CD14-positive monocyte (primary cell): ENCODE data around the gene HES7. TPM values are rescaled to one million over a fixed set of nuclear protein-coding genes. Genes with fewer than 3 reads are reported as not detected.
"Not testable (repeated sequence)": the region's sequence is repeated elsewhere in the genome, so short reads cannot be mapped to it uniquely, and the experiment has no call there.

Source experiments
- DNase-seq, 3 donors: peaks; one replicate each; pipeline ENCODE4 v3.0.0-alpha.2; 2011 to 2022
- H2AFZ ChIP-seq: 2 replicates; pipeline ENCODE4 v1.6.0; 2012; ENCODE audit warnings: mild to moderate bottlenecking, low read depth, low read length, inconsistent platforms; ENCODE audit not compliant: insufficient read depth, poor library complexity, severe bottlenecking
- H3K27ac ChIP-seq, 2 donors: 1 replicate in 1 of 2; 2 replicates in 1 of 2; pipeline ENCODE4 v1.5.1; 2012 to 2013; ENCODE audit warnings: low read length in 2 of 2, control low read depth in 1 of 2, inconsistent platforms in 1 of 2, low read depth in 1 of 2, mild to moderate bottlenecking in 1 of 2
- H3K27me3 ChIP-seq, 2 donors: one replicate each; pipeline versions ENCODE4 v1.6.0 to v1.6.1; 2011 to 2013; ENCODE audit warnings: low read length in 2 of 2; ENCODE audit not compliant: control insufficient read depth in 2 of 2, insufficient read depth in 2 of 2
- H3K36me3 ChIP-seq, 2 donors: replicated peaks in 1 of 2; 1 replicate in 1 of 2; 2 replicates in 1 of 2; pipeline versions ENCODE4 v1.5.1 to v1.6.1; 2012 to 2013; ENCODE audit warnings: low read length in 2 of 2, control low read depth in 1 of 2, inconsistent platforms in 1 of 2, mild to moderate bottlenecking in 1 of 2; ENCODE audit not compliant: insufficient read depth in 2 of 2, control insufficient read depth in 1 of 2
- H3K4me1 ChIP-seq, 2 donors: 1 replicate in 1 of 2; 2 replicates in 1 of 2; pipeline versions ENCODE4 v1.5.1 to v1.6.1; 2012 to 2013; ENCODE audit warnings: low read length in 2 of 2, control low read depth in 1 of 2, inconsistent platforms in 1 of 2, mild to moderate bottlenecking in 1 of 2, moderate library complexity in 1 of 2; ENCODE audit not compliant: insufficient read depth in 2 of 2, control insufficient read depth in 1 of 2
- H3K4me2 ChIP-seq: replicated peaks from 2 replicates; pipeline ENCODE3; 2012; ENCODE audit warnings: low read length, moderate library complexity, mild to moderate bottlenecking; ENCODE audit not compliant: poor library complexity, severe bottlenecking; ENCODE audit errors: extremely low read depth
- H3K4me3 ChIP-seq, 3 experiments: fragments of 200-600 bp in 1 of 3; sonication (generic) in 1 of 3; replicated peaks in 1 of 3; 1 replicate in 2 of 3; 2 replicates in 1 of 3; pipeline ENCODE4 v1.5.1; 2011 to 2013; ENCODE audit warnings: low read length in 3 of 3, mild to moderate bottlenecking in 3 of 3, control low read depth in 2 of 3, low read depth in 2 of 3, inconsistent platforms in 1 of 3, moderate library complexity in 1 of 3
- H3K79me2 ChIP-seq: 2 replicates; pipeline ENCODE4 v1.6.0; 2012; ENCODE audit warnings: mild to moderate bottlenecking, control low read depth, inconsistent platforms, low read length, moderate library complexity; ENCODE audit not compliant: insufficient read depth
- H3K9ac ChIP-seq: 2 replicates; pipeline ENCODE4 v1.6.0; 2017; ENCODE audit warnings: low read length, mild to moderate bottlenecking; ENCODE audit not compliant: insufficient read depth, poor library complexity, severe bottlenecking
- H3K9me3 ChIP-seq, 2 donors: replicated peaks in 1 of 2; 1 replicate in 1 of 2; 2 replicates in 1 of 2; pipeline versions ENCODE4 v1.5.1 to v1.6.1; 2012 to 2013; ENCODE audit warnings: low read length in 2 of 2, control low read depth in 1 of 2; ENCODE audit not compliant: control insufficient read depth in 1 of 2, insufficient read depth in 1 of 2
- H4K20me1 ChIP-seq: 2 replicates; pipeline ENCODE4 v1.6.0; 2012; ENCODE audit warnings: mild to moderate bottlenecking, low read length, control low read depth, moderate library complexity; ENCODE audit not compliant: insufficient read depth
- H3K27ac Mint-ChIP-seq, 7 donors: one replicate each; pipeline ENCODE4 v1.8.0; 2020; ENCODE audit warnings: mild to moderate bottlenecking in 7 of 7, mixed read lengths in 7 of 7, moderate library complexity in 6 of 7, inconsistent platforms in 2 of 7
- H3K27me3 Mint-ChIP-seq, 3 donors: one replicate each; pipeline ENCODE4 v1.8.0; 2021 to 2022; ENCODE audit warnings: low read depth in 3 of 3, mild to moderate bottlenecking in 3 of 3, mixed read lengths in 3 of 3, moderate library complexity in 3 of 3, inconsistent platforms in 1 of 3
- H3K36me3 Mint-ChIP-seq, 2 donors: one replicate each; pipeline ENCODE4 v1.8.0; 2020; ENCODE audit warnings: mixed read lengths in 2 of 2, inconsistent platforms in 1 of 2, mild to moderate bottlenecking in 1 of 2
- H3K4me1 Mint-ChIP-seq: one replicate; pipeline ENCODE4 v1.8.0; 2020; ENCODE audit warnings: mild to moderate bottlenecking, mixed read lengths
- H3K4me3 Mint-ChIP-seq, 2 donors: one replicate each; pipeline ENCODE4 v1.8.0; 2020; ENCODE audit warnings: mild to moderate bottlenecking in 2 of 2, mixed read lengths in 2 of 2, moderate library complexity in 1 of 2
- H3K9me3 Mint-ChIP-seq, 7 donors: one replicate each; pipeline ENCODE4 v1.8.0; 2020 to 2022; ENCODE audit warnings: mixed read lengths in 7 of 7, mild to moderate bottlenecking in 6 of 7, moderate library complexity in 6 of 7, inconsistent platforms in 2 of 7
- WGBS: methylation state at CpG from one replicate; pipeline ENCODE4 v1.1.5; 2013; ENCODE audit warnings: missing lambda C conversion rate; ENCODE audit not compliant: insufficient coverage; 5-methylcytosine and 5-hydroxymethylcytosine counted together
- intact Hi-C, 2 donors: fragments of 100-400 bp; cut with micrococcal nuclease; formaldehyde crosslinking; loops; one replicate each; pipeline versions ENCODE4 v1.15.0 to v1.15.1; 2023
- polyA plus RNA-seq, 3 donors: library from polyadenylated mRNA; depleted of rRNA in 1 of 3; unstranded in 2 of 3; stranded (reverse) in 1 of 3; fragments of 300-500 nt in 2 of 3; fragments of >200 nt in 1 of 3; fragmentation: Illumina TruSeq in 2 of 3; gene quantifications; 1 replicate in 2 of 3; 2 replicates in 1 of 3; pipeline ENCODE4 v1.2.3, GENCODE V29; 2012 to 2021
- TF ChIP-seq, protein P1 (sequence below): fragments of 200-600 bp; IDR thresholded peaks from one replicate; pipeline ENCODE4 v1.8.0; 2022; ENCODE audit warnings: antibody characterized with exemption, mild to moderate bottlenecking

Gene HES7
- polyA plus RNA-seq, 3 donors, result not detected

DNA sequence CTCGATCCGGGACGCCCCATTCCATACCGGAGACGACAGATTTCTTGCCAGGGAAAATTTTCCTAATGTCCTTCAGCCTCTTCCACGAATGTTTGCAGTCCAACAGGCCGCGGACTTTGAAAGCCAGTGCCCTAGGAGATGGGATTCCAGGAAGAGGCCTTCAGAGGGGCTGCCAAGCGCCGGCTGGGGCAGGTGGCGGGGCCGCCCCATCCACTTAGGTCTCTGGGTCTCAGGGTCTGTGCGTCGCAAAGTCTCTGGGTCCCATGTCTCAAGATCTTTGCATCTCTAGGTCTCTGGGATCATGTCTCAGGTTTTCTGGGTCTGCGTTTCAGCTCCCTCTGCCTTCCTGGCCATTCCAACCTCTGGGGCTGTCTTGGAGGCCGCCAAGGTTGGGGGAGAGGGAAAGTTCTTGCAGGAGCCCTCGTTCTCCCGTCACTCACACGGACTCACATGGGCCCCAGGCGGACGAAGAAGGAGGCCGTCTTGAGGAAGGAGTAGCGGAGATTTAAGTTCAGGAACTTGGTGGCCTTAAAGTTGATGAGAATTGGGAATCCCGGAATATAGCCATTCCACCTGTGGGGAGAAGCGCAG, 43.6 kb downstream of the HES7 start:
- H3K27me3 Mint-ChIP-seq, result peaks cover 32 to 61% (median 45%) of the 10 kb centered on the region in 3 donors
- intact Hi-C loops, result no loop called here
- peak overlapping the region; percentile 90 for H2AFZ ChIP-seq
- no peak overlapping the region for H3K9ac ChIP-seq
- peak overlapping the region; percentile 84 for H3K4me2 ChIP-seq
- TF ChIP-seq, protein P1, sequence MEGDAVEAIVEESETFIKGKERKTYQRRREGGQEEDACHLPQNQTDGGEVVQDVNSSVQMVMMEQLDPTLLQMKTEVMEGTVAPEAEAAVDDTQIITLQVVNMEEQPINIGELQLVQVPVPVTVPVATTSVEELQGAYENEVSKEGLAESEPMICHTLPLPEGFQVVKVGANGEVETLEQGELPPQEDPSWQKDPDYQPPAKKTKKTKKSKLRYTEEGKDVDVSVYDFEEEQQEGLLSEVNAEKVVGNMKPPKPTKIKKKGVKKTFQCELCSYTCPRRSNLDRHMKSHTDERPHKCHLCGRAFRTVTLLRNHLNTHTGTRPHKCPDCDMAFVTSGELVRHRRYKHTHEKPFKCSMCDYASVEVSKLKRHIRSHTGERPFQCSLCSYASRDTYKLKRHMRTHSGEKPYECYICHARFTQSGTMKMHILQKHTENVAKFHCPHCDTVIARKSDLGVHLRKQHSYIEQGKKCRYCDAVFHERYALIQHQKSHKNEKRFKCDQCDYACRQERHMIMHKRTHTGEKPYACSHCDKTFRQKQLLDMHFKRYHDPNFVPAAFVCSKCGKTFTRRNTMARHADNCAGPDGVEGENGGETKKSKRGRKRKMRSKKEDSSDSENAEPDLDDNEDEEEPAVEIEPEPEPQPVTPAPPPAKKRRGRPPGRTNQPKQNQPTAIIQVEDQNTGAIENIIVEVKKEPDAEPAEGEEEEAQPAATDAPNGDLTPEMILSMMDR, result peak; percentile 57
- peaks cover 0 to 43% of the 10 kb centered on the region in 2 donors for H3K27me3 ChIP-seq
- no peak overlapping the region for H3K27ac ChIP-seq
- peak overlapping the region in 1 of 7 donors; percentile 61 for H3K27ac Mint-ChIP-seq
- no peaks in the 10 kb centered on the region for H3K9me3 ChIP-seq
- no peaks in the 10 kb centered on the region for H3K36me3 ChIP-seq
- no peaks in the 10 kb centered on the region for H3K79me2 ChIP-seq
- peaks cover 15 to 17% of the 10 kb centered on the region in 2 donors for H3K4me1 ChIP-seq
- no peaks in the 10 kb centered on the region for H4K20me1 ChIP-seq
- peaks cover 0 to 7% (median 2%) of the 10 kb centered on the region in 7 donors for H3K9me3 Mint-ChIP-seq
- H3K4me1 Mint-ChIP-seq, result peaks cover 11% of the 10 kb centered on the region
- H3K4me3 ChIP-seq, result peak overlapping the region in 1 of 3 experiments; percentile 72
- DNase-seq, result no peak
- peaks cover 0 to 3% of the 10 kb centered on the region in 2 donors for H3K36me3 Mint-ChIP-seq
- 36% methylated on average over 20 of the region's 25 CpGs for WGBS
- H3K4me3 Mint-ChIP-seq, result peak overlapping the region; percentile 74 to 89

DNA sequence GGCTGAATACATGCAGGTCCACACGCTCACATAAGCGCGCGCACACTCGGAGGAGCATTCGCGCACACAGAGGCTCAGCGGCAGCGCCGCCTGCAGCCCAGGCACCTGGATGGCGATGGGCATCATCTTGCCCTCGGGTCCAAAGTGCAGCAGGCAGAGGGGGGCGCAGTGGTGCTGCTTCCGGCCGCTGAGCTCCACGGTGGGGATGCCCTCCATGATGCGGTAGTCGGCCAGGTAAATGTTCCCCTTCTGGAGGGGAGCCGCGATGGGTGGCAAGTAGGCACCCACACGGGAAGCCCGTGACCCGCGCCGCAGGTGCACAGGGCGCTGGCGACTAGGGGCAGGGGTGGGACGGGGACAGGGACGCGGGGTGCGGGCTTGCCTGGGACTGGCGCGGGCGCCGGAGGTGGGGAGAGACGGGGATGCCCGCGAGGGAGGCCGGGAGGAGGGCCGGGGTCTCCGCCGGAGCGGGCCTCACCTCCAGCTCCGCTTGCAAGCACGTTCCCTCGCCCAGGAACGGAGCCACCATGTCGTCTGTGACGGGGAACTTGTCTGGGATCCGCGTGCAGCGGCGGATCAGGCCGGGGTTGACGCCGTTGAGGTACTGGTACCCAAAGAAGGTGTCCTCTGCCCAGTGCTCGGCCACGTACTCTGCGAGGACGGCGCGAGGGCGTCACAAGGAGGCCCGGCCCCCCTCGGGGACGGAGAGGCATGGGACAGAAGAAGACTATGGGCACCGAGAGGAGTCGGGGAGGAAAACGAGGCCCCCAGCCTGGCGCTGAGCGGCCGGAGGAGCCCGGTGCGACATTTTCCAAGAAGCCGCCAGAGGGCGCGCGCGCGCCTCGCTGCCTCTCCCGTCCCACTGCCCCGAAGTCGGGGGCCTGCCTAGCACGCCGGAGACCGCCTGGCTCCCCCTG, 44.4 kb downstream of the HES7 start:
- H3K79me2 ChIP-seq, result no peaks in the 10 kb centered on the region
- Mint-ChIP-seq H3K9me3 (peaks cover 0 to 10% (median 2%) of the 10 kb centered on the region in 7 donors), H3K4me3 (peak overlapping the region; percentile 74 to 89), H3K27me3 (peaks cover 40 to 69% (median 53%) of the 10 kb centered on the region in 3 donors), H3K27ac (peak overlapping the region in 1 of 7 donors; percentile 61), H3K4me1 (peaks cover 14% of the 10 kb centered on the region), H3K36me3 (peaks cover 5 to 7% of the 10 kb centered on the region in 2 donors)
- H3K4me3 ChIP-seq, result peak overlapping the region; percentile 6 to 72 (median 39)
- TF ChIP-seq, protein P1, result peak; percentile 97
- DNase-seq, result peak; percentile 50 to 72 (median 62)
- no peaks in the 10 kb centered on the region for H3K36me3 ChIP-seq
- H3K4me2 ChIP-seq, result peak overlapping the region; percentile 84
- peaks cover 15 to 17% of the 10 kb centered on the region in 2 donors for H3K4me1 ChIP-seq
- H4K20me1 ChIP-seq, result no peaks in the 10 kb centered on the region
- peaks cover 0 to 50% of the 10 kb centered on the region in 2 donors for H3K27me3 ChIP-seq
- intact Hi-C loops, result no loop called here
- H2AFZ ChIP-seq, result peak overlapping the region; percentile 90
- WGBS, result under 1% methylated on average over 87 of the region's 87 CpGs
- no peak overlapping the region for H3K27ac ChIP-seq
- no peaks in the 10 kb centered on the region for H3K9me3 ChIP-seq
- peak overlapping the region; percentile 23 for H3K9ac ChIP-seq

DNA sequence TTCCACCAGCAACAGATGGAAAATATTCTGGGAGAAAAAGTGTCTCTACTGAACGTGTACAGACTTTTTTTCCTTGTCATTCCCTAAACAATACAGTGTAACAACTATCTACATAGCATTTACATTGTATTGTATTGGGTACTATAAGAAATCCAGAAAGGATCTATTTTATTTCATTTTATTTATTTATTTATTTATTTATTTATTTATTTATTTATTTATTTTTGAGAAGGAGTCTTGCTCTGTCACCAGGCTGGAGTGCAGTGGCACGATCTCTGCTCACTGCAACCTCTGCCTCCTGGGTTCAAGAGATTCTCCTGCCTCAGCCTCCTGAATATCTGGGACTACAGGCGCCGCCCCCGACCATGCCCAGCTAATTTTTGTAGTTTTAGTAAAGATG, 46.0 kb downstream of the HES7 start:
- H3K36me3 ChIP-seq, H3K9ac ChIP-seq, H3K4me2 ChIP-seq, intact Hi-C loops, DNase-seq, H3K4me3 ChIP-seq, H3K79me2 ChIP-seq, H3K27ac ChIP-seq, H4K20me1 ChIP-seq, H3K9me3 ChIP-seq, H3K27ac Mint-ChIP-seq, H2AFZ ChIP-seq: not testable (repeated sequence)
- Mint-ChIP-seq H3K4me3 (peak overlapping the region in 1 of 2 donors; percentile 67), H3K4me1 (peaks cover 30% of the 10 kb centered on the region), H3K9me3 (peaks cover 0 to 10% (median 4%) of the 10 kb centered on the region in 7 donors), H3K27me3 (peaks cover 52 to 73% (median 64%) of the 10 kb centered on the region in 3 donors), H3K36me3 (peaks cover 5 to 12% of the 10 kb centered on the region in 2 donors)
- H3K27me3 ChIP-seq, result peaks cover 5 to 66% of the 10 kb centered on the region in 2 donors
- WGBS, result no CpG with 5 or more reads among the region's 5 CpGs
- H3K4me1 ChIP-seq, result peaks cover 28 to 33% of the 10 kb centered on the region in 2 donors
